ENCODE data around the gene EIF5B. TPM values are rescaled to one million over a fixed set of nuclear protein-coding genes. Genes with fewer than 3 reads are reported as not detected.
"Not testable (repeated sequence)": the region's sequence is repeated elsewhere in the genome, so short reads cannot be mapped to it uniquely, and the experiment has no call there.

Gene EIF5B
- total and polyA plus RNA-seq, 4 donors, result 22.9 to 36.2 (median 31.7) TPM

GRCh38 chr2:99346218-99346617 lies 9.0 kb downstream of the EIF5B start:
- TF ChIP-seq CTCF (IDR thresholded peaks at IDR 0.05; ENCODE audit: control extremely low read depth, extremely low read depth), result no peak
- H3K9me3 ChIP-seq (ENCODE audit: control insufficient read depth in 4 of 4, insufficient read depth in 3 of 4, low read length in 3 of 4), result no peaks in the 10 kb centered on the region
- H3K27ac ChIP-seq (ENCODE audit: low read depth in 1 of 2, low read length in 1 of 2), result no peak overlapping the region
- H3K9ac ChIP-seq (ENCODE audit: insufficient read depth in 1 of 2, low read length in 2 of 2), result no peak overlapping the region
- no peaks in the 10 kb centered on the region for H3K27me3 ChIP-seq (ENCODE audit: control insufficient read depth in 3 of 3, insufficient read depth in 3 of 3, low read length in 2 of 3)
- no peak for ATAC-seq (ENCODE audit: insufficient read depth, low FRiP score)
- H3K4me1 ChIP-seq (ENCODE audit: control insufficient read depth in 5 of 5, insufficient read depth in 5 of 5, low read length in 5 of 5), result peaks cover 0 to 8% (median 4%) of the 10 kb centered on the region in 5 donors
- H3K36me3 ChIP-seq (ENCODE audit: control insufficient read depth in 4 of 4, insufficient read depth in 4 of 4, low read length in 4 of 4), result no peaks in the 10 kb centered on the region
- no peak overlapping the region for H3K4me3 ChIP-seq
- DNase-seq, result no peak

- no peak for TF ChIP-seq CTCF (IDR thresholded peaks at IDR 0.05; ENCODE audit: control extremely low read depth, extremely low read depth)
- 82 to 84% methylated on average over 3 of the region's 3 CpGs for WGBS, 2 donors
- peaks cover 0 to 8% (median 4%) of the 10 kb centered on the region in 5 donors for H3K4me1 ChIP-seq (ENCODE audit: control insufficient read depth in 5 of 5, insufficient read depth in 5 of 5, low read length in 5 of 5)
- H3K36me3 ChIP-seq (ENCODE audit: control insufficient read depth in 4 of 4, insufficient read depth in 4 of 4, low read length in 4 of 4), result peaks cover 0 to 1% (median 0%) of the 10 kb centered on the region in 4 donors
- H3K27ac ChIP-seq (ENCODE audit: low read depth in 1 of 2, low read length in 1 of 2), result no peak overlapping the region
- H3K9ac ChIP-seq (ENCODE audit: insufficient read depth in 1 of 2, low read length in 2 of 2), result no peak overlapping the region
- H3K27me3 ChIP-seq (ENCODE audit: control insufficient read depth in 3 of 3, insufficient read depth in 3 of 3, low read length in 2 of 3), result no peaks in the 10 kb centered on the region
- no peak overlapping the region for H3K4me3 ChIP-seq
- H3K9me3 ChIP-seq (ENCODE audit: control insufficient read depth in 4 of 4, insufficient read depth in 3 of 4, low read length in 3 of 4), result no peaks in the 10 kb centered on the region
- ATAC-seq (ENCODE audit: insufficient read depth, low FRiP score), result no peak
- DNase-seq, result no peak
These were observed 11.0 kb downstream of the EIF5B start for GRCh38 chr2:99348173-99348572.

GRCh38 chr2:99350194-99350593 lies 13.0 kb downstream of the EIF5B start:
- H3K36me3 ChIP-seq (ENCODE audit: control insufficient read depth in 4 of 4, insufficient read depth in 4 of 4, low read length in 4 of 4), result peaks cover 0 to 1% (median 0%) of the 10 kb centered on the region in 4 donors
- no peak overlapping the region for H3K9ac ChIP-seq (ENCODE audit: insufficient read depth in 1 of 2, low read length in 2 of 2)
- H3K4me1 ChIP-seq (ENCODE audit: control insufficient read depth in 5 of 5, insufficient read depth in 5 of 5, low read length in 5 of 5), result peaks cover 0 to 8% (median 4%) of the 10 kb centered on the region in 5 donors
- H3K27me3 ChIP-seq (ENCODE audit: control insufficient read depth in 3 of 3, insufficient read depth in 3 of 3, low read length in 2 of 3), result no peaks in the 10 kb centered on the region
- ATAC-seq (ENCODE audit: insufficient read depth, low FRiP score) (no peak), DNase-seq (no peak)
- H3K9me3 ChIP-seq (ENCODE audit: control insufficient read depth in 4 of 4, insufficient read depth in 3 of 4, low read length in 3 of 4), result no peaks in the 10 kb centered on the region
- no peak overlapping the region for H3K4me3 ChIP-seq
- no peak overlapping the region for H3K27ac ChIP-seq (ENCODE audit: low read depth in 1 of 2, low read length in 1 of 2)
- no peak for TF ChIP-seq CTCF (IDR thresholded peaks at IDR 0.05; ENCODE audit: control extremely low read depth, extremely low read depth)

GRCh38 chr2:99354070-99354469 lies 16.9 kb downstream of the EIF5B start:
- no peak for ATAC-seq (ENCODE audit: insufficient read depth, low FRiP score)
- no peak overlapping the region for H3K9ac ChIP-seq (ENCODE audit: insufficient read depth in 1 of 2, low read length in 2 of 2)
- 89 to 90% methylated on average over 1 of the region's 1 CpG for WGBS, 2 donors
- no peak overlapping the region for H3K4me3 ChIP-seq
- no peak overlapping the region for H3K27ac ChIP-seq (ENCODE audit: low read depth in 1 of 2, low read length in 1 of 2)
- H3K27me3 ChIP-seq (ENCODE audit: control insufficient read depth in 3 of 3, insufficient read depth in 3 of 3, low read length in 2 of 3), result no peaks in the 10 kb centered on the region
- no peaks in the 10 kb centered on the region for H3K9me3 ChIP-seq (ENCODE audit: control insufficient read depth in 4 of 4, insufficient read depth in 3 of 4, low read length in 3 of 4)
- no peak for TF ChIP-seq CTCF (IDR thresholded peaks at IDR 0.05; ENCODE audit: control extremely low read depth, extremely low read depth)
- H3K4me1 ChIP-seq (ENCODE audit: control insufficient read depth in 5 of 5, insufficient read depth in 5 of 5, low read length in 5 of 5), result peaks cover 0 to 13% (median 3%) of the 10 kb centered on the region in 5 donors
- H3K36me3 ChIP-seq (ENCODE audit: control insufficient read depth in 4 of 4, insufficient read depth in 4 of 4, low read length in 4 of 4), result peaks cover 0 to 1% (median 0%) of the 10 kb centered on the region in 4 donors
- no peak for DNase-seq

- WGBS, 2 donors, result 98% methylated on average over 8 of the region's 8 CpGs
- H3K4me1 ChIP-seq (ENCODE audit: control insufficient read depth in 5 of 5, insufficient read depth in 5 of 5, low read length in 5 of 5), result peaks cover 0 to 13% (median 0%) of the 10 kb centered on the region in 5 donors
- not testable (repeated sequence) for H3K27ac ChIP-seq (ENCODE audit: low read depth in 1 of 2, low read length in 1 of 2); H3K27me3 ChIP-seq (ENCODE audit: control insufficient read depth in 3 of 3, insufficient read depth in 3 of 3, low read length in 2 of 3); DNase-seq; H3K4me3 ChIP-seq; H3K9me3 ChIP-seq (ENCODE audit: control insufficient read depth in 4 of 4, insufficient read depth in 3 of 4, low read length in 3 of 4); H3K36me3 ChIP-seq (ENCODE audit: control insufficient read depth in 4 of 4, insufficient read depth in 4 of 4, low read length in 4 of 4); ATAC-seq (ENCODE audit: insufficient read depth, low FRiP score); H3K9ac ChIP-seq (ENCODE audit: insufficient read depth in 1 of 2, low read length in 2 of 2)
These were observed 17.6 kb downstream of the EIF5B start for GRCh38 chr2:99354825-99355224.
